IPS-NIHi7 (cell line): ENCODE measurements around the gene STAT1.
A peak's percentile ranks its signal among the peaks of the same experiment; 100 is the strongest.

Experiments used
- DNase-seq: peaks from one replicate; pipeline ENCODE4 v3.0.0; 2012; ENCODE audit warnings: mixed read lengths; ENCODE audit errors: extremely low spot score

The STAT1 gene

DNA sequence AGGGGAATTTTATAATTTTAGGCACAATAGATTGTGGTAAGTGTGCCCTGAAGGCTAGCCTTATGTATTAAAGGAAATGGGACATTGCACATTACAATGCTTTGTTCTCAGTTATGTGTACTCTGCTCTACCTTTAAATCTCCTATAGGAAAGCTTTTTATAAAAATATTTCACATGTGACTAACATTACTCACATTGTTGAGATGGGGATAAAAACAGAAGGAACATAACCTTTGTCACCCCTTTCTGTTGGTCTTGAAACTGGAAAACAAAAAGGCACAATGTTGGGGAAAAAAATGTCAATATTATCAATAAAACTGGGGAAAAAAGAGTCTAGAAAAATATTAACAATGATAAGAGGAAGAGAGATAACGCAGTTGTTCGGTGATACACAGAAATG, 17.3 kb upstream of the STAT1 start:
- no peak for DNase-seq

DNA sequence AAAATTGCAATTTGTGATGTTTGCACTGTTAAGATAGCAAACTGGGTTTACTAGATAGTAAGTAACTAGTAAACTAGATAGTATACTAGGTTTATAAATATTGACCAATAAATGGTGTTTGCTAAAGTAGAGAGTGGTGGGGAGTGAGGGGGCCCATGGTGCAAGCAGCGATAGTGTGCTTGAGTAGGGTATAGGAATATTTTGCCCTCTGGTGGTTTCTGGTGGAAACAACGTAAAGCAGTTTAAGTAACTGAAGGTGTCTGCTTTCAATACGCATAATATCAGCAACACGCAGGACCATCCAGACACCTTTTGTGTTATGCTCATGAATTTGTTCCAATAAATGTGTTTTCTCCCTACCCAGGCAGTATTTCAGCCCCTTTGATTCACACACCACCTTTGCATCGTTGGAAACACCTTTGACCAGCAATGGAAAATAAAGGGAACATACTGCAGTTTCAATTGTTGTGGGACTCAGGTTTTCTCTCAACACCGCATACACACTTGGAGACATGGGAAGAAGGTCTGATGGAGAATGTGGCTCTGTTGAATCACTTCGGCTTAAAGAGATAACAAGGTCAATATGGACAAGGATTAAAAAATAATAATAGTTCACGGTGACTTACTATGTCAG, 16.7 kb upstream of the STAT1 start:
- DNase-seq: peak; percentile 63

DNA sequence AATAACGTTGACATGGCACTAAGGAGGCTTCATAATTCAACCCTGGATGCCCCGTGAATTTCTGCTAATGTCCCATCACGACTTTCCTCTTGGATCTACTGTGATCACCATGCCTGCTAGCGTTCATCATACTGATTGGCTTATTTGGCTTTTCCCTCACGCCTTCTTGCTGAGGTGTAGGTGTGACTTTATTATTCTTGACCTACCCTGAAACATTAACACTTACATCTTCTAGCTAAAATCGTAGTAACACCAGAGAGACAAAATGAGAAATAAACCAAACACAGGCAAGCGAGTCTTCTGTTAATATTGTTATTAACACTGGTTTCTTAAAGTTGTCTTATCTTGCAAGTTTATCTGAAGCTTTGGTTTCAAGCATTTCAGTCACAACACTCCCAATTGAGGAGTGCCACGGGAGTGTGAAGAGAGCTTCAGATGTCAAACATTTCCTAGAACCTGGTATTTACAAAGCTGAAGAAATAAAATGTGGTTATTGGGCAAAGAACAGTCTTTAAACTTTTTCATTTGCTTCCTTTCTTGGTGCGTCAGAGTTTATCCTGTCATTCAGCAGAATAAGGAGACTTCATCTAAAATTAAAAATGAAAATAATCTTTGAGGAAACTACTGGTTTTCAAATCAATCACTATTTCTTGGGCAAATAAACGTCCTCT, 15.4 kb upstream of the STAT1 start:
- no peak for DNase-seq

DNA sequence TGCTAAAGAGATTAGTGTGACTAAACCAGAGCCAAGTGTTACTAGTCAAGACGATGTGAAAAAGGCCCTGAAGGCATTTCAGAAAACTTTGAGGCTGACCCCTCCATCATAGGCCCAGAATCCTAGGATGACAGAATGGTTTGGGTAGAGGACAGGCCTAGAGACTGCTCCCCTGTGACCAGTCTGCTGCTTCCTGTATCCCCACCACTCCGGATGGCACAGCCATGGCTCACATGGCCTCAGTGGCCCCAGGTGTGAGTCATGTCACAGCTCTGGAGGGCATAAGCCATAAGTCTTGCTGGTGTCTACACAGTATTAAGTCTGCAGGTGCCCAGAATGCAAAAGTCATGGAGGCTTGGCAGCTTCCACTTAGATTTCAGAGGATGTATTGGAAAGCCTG, 12.4 kb upstream of the STAT1 start:
- DNase-seq: no peak

DNA sequence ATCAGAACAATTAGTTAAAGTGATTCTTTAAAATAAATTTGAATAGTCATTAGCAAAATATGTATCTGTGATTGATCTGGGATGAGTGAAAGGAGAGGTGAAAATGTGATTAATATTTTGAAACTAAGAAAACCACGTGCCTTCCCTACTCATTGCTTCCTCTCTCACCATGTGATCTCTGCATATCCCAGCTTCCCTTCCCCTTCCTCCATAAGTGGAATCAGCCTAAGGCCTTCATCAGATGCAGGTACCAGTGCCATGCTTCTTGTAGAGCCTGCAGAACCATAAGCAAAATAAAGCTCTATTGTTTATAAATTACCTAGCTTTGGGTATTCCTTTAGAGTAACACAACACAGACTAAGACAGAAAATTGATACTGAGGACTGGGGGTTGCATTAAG, 11.2 kb upstream of the STAT1 start:
- DNase-seq: no peak

DNA sequence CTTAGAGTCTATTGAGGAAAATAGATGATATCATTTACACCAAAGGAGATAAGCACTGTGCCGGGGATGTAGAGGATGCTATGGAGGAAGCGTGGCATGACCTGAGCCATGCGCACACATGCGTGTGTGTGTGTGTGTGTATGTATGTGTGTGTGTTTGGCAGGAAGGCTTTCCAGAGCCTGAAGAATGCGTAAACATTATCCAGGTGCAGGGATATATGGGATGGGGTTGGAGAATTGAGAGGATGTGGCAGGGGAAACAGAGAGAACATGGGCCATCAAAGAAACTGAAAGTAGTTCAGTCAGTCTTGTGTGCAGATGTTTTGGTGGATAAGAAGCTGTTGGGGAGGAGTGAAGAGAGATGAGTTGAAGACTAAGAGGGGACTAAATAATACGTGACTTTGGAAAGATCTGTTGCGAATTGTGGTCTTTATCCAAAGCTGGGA, 9.3 kb upstream of the STAT1 start:
- DNase-seq: no peak

DNA sequence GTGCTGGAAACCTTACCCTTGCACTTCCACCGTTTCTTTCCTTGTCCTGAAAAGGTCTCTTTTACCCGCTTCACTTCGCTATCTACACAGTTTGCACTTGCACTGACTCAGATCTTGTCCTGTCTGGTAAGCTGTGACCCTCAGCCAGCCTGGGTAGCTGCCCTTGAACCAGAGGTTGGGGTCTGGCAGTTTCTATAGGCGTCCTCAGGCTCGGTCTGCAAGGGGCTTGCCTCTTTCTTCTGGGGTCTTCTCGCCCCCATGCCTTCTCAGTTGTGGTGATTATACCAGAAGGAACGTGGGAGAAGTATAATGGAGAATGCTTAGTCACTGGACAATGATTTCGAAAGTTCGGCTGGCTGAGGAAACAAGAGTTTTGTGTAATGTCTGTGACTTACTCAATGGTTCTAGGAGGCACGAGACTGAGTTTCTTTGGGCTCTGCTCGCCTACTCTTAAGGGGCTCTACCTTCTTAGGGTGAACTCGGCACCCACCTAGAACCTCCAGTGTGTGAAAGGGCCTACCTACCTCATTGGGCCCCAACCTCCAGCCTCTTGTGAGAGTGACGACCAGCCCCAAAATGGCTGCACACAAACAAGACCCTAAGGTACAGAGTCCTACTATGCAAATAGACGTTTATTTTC, 6.9 kb upstream of the STAT1 start:
- peak; percentile 23 for DNase-seq

DNA sequence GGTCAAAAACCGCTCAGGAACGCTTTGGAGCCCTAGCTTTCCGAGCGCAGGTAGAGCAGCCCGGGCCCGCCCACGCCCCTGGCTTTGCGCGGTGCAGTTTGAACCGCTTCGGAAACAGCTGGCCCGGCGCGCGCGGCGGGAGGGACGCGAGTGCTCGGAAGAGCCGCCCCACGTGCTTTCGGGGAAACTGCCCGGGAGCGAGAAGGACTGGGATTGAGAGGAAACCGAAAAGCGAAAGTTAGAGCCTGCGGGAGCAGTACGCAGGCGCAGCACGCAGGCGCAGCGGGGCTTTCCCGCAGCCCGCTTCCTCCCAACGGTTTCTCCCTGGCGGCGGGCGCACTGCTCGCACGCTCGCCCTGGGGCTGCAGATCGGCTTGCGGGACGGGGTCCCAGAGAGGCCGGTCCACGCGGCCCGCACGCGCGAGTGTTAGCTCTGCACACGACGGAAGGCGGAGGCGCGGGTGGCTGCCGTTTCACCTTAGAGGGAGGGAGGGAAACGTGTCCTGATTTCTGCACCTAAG, 6.3 kb upstream of the STAT1 start:
- DNase-seq: peak; percentile 98

DNA sequence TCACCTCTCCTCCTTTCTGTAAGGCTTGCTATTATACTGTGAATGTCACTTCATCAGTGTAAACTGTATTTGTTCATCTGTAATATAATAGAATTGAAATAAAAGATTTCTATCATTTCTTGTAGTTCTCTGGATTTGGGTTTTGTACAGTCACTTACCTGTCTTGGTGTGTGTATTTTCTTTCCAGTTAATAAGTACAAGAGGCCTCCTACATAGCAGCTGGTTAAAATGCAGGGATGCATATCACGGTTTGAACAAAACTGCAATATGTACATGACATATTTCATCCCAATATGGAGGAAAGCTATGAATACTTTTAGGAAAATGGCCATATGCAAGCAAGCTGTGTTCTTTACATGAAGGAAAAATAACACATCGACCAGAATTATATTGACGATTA, 5.4 kb upstream of the STAT1 start:
- no peak for DNase-seq

DNA sequence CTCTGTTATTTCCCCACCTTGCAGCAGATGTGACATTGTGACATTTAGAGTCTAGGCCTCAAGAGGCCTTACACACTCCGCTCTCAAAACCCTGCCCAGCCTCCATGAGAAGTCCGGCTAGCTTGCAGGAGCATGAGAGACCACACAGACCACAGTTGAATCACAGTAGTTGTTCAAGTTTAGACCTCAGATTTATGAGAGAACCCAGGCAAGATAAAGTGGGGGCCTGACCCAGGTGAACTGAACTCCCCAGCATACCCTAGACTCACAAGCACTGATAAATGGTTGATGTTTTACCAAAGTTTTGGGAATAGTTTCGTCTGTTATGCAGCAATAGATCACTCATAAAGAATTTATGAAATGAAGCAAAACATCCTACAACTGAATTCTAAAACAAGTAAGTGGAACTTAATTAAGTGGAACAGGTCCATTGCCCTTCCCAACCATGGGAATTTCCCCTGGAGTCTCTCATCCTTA, 4.7 kb upstream of the STAT1 start:
- DNase-seq: no peak

DNA sequence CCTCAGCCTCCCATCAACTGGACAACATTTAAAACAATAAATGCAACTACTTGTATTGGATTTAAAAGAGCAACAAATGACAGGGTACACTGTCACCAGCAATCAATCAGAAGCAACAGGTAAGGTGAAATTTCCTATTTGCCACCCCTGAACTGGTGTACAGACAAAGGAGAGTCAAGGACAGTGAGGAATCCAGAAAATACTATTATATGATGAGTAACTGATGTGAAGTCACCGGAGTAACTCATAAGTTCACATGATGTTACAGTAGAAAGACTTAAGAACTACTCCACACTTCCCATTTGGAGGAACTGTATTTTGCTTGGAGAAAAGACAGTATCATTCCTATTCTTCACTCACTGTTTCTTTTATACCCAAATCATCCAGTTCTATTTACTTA, 4.1 kb upstream of the STAT1 start:
- no peak for DNase-seq

DNA sequence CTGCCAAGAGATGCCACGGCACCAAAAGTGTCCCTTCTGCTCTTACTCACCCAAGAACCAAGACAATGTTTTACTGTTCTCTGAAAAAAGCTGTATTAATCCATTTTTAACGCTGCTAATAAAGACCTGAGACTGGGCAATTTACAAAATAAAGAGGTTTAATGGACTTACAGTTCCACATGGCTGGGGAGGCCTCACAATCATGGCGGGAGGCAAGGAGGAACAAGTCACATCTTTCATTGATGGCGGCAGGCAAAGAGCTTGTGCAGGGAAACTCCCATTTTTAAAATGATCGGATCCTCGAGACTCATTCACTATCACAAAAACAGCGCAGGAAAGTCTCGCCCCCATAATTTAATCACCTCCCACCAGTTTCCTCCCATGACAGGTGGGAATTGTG, 1.9 kb upstream of the STAT1 start:
- no peak for DNase-seq

DNA sequence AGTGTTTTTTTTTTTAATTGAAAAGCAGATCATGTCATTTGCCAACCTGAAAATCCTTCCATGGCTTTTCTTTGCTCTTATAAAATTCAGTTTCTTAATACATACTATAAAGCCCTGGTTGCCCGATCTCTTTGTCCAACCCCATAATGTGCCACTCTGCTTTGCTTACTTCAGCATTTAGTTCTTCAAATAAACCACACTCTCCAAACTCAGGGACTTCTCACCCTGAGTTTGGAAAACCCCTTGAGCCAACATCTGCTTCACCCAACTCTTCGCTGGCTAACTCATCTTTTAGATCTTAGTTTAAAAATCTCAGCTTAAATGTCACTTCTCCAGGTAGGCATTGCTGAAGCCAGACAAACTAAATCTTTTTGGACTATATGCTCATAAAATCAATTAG, 1.3 kb upstream of the STAT1 start:
- DNase-seq: no peak

DNA sequence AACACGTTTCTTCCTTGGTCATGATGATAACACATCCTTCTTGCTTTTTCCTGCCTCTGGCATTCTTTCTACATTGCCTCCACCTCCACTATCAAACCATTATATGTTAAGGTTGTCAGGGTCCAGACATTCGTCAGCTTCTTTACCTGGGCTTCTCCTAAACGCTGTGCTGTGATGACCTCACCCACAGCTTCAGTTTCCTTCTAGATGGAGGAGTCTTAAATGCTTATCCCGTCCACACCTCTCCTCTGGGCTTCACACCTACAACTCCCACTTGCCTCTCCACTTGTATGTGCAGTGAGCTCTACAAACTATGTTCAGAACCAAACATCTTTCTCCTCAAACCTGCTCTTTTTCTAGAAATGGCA, 666 bp upstream of the STAT1 start:
- no peak for DNase-seq

DNA sequence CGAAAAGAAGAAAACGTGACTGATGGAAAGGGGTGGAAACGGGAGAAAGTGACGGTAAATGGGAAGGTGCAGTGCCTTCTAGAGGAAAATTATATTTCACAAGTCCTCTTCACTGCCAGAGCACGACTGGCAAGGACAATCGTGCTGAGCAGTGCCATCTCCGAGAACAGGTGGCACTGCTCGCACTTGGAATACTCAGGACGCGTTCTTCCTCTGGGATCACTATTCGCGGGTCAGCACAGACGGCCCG, 364 bp downstream of the STAT1 start:
- DNase-seq: no peak

DNA sequence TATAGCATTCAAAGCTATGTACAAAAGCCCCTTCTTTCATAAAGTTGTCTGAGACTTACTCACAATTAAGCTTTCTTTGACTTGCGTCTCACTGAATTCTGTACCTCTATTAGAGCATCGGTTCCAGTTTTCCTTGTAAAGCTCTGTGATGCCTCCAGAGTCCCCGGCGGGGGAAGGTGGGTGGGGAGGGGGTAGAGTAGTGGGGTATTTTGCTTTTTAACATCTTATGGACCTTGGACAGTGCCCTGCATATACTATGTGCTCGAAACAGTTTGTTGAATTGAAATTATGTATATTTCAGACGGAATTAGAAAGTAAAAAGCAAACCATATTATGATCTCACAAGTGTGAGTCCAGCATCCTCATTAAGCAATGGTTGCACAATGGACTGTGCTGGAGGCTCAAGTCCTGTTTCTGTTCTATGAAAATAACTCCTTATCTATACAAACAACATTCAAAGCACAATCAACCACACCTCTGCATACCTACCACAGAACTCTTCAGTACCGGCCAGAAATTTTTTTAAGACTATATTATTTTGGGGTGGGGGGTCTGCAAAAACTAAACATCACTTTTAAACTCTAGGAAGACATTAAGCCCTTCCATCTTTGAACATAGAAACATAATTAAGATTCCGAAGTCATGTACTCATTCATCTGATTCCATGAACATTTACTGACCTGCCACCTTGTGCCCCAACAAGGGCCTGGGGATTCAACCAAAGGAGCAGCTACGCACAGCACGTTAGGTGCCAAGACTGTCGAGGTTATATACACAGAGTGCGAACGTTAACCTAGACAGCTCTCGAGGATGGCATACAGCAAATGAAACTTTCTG, 908 bp downstream of the STAT1 start:
- no peak for DNase-seq

DNA sequence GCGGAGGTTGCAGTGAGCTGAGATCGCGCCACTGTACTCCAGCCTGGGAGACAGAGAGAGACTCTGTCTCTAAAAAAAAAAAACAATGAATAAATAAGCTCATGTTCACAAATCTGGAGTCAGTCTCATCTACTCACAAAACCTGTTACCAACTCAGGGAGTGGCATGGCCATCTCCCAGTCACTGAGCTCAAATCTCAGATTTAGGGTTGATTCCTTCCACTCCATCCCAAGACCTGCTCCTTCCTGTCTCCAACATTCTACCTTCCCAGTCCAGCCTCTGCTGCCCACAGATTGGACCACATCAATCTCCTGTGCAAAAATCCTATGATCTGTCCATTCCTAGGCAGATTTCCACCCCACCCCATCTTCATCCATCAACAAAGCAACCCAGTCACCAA, 1.6 kb downstream of the STAT1 start:
- no peak for DNase-seq

DNA sequence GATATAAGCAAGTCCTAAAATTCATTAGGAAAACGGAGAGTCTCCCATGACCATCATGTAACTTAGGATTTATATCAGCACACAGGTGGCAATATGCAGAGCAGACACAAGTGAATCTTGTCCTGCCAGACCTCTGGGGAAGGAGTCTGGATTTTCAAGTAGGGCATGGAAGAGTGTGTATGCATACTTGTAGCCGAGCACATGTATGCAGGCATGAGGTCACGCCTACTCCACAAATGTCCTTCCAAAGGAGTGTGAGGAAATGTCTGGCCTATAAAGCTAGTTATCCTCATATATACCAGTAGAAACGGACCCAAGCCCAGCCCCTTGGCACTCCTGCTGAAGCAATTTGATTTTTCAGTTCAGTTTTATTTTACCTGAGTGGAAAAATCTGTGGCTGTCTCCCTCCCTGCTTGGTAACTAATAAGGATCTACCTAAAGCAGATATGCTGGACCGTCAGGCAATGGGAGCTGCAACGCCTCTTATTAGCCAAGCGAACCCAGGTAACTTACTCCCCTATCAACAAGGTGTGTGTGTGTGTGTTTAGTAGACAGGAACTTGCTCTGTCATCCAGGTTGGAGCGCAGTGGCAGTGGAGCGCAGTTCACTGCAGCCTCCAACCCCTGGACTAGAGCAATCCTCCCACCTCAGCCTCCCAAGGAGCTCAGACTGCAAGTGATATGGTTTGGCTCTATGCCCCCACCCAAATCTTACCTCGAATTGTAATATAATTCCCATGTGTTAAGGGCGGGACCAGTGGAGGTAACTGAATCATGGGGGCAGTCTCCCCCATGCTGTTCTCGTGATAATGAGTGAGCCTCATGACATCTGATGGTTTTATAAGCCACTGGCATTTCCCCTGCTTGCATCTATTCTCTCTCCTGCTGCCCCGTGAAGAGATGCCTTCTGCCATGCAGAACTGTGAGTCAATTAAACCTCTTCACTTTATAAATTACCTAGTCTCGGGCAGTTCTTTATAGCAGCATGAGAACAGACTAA, 2.8 kb downstream of the STAT1 start:
- no peak for DNase-seq

DNA sequence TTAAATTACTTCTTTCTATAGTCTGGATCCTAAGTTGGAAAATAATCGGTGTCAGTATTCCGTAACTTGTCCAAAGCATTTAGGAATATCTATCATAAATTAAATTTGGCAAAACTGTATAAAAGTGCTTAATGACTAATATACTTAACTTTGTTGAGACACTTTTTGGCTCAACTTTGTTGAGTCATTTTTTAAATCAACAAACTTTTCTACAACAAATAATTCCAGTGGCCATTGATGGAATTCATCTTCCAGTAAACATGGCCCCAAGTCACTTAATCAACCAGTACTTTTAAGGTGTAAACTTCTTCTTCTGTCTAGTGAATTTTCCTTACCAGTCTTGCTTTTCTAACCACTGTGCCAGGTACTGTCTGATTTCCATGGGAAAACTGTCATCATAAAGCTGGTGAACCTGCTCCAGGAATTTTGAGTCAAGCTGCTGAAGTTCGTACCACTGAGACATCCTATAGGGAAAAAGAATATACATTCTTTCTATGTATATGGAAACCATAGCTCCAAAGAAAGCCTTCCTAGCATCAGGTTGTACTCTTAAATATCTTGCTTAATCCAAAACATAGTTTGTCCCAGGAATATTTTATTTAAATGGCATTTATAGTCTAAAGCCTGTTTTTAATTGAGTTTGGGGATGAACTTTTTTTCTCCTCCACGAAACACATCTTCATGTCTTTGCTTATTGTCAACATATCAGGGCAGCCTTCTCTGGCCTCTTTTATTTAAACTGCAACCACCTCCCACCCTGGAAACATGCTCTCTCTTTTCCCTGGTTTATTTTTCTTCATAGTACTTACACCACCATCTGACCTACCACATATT, 4.2 kb downstream of the STAT1 start:
- no peak for DNase-seq

DNA sequence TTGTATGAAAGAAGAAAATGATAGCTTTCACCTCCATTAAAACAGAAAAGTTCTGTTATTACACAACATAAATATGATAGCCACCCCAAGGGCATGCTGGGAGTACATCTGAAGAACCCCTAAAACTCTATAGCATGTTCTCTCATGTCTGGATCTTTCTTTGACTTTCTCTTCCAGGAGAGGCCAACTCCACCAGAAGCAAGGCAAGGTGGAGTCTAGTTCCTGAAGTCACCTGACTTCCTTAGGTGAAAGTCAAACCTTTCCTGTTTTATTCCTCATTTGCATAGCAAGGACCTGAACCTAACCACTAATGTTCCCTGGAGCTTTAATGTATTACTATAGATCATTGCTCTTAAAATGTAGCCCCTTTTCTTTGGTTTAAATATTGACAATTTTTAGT, 5.7 kb downstream of the STAT1 start:
- DNase-seq: no peak
